ENCODE results near the gene DENND2D.
A peak's percentile ranks its signal among the peaks of the same experiment; 100 is the strongest.

DENND2D gene

GRCh38 chr1:111192074-111192473 lies 8.4 kb downstream of the DENND2D start:
- intact Hi-C loops (cut with DNase I), result no loop called here

GRCh38 chr1:111191496-111191895 lies 8.9 kb downstream of the DENND2D start:
- intact Hi-C loops (cut with DNase I), result no loop called here
- DNase-seq, result no peak

More at GRCh38 chr1:111192074-111192473, 8.4 kb downstream of the DENND2D start:
- no peak for DNase-seq

GRCh38 chr1:111190931-111191451 lies 9.5 kb downstream of the DENND2D start:
- DNase-seq, result no peak
- intact Hi-C loops (cut with DNase I), result no loop called here

GRCh38 chr1:111184663-111185062 lies 15.8 kb downstream of the DENND2D start:
- intact Hi-C loops (cut with DNase I), result no loop called here
- no peak for DNase-seq

GRCh38 chr1:111183308-111184069 lies 17.0 kb downstream of the DENND2D start:
- DNase-seq, result no peak
- intact Hi-C loops (cut with DNase I), result no loop called here

DNA sequence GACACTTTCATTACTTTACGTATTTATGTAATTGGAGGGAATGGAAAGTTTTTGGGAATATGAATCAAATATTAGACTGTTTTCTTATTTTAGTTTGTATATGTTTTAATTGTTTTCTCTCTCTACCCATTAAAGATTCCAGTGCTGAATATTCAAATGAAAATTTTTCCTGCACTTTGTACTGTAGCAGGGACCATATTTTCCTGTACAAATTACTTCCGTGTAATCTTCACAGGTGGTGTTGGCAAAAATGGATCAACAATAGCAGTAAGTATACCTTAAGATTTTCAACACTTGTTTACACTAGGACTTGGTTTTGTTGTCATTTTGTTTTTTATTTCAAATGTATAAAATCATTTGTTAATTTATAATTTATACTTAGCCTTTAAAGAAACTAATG lies 18.4 kb downstream of the DENND2D start:
- intact Hi-C loops (cut with DNase I), result no loop called here
- no peak for DNase-seq

DNA sequence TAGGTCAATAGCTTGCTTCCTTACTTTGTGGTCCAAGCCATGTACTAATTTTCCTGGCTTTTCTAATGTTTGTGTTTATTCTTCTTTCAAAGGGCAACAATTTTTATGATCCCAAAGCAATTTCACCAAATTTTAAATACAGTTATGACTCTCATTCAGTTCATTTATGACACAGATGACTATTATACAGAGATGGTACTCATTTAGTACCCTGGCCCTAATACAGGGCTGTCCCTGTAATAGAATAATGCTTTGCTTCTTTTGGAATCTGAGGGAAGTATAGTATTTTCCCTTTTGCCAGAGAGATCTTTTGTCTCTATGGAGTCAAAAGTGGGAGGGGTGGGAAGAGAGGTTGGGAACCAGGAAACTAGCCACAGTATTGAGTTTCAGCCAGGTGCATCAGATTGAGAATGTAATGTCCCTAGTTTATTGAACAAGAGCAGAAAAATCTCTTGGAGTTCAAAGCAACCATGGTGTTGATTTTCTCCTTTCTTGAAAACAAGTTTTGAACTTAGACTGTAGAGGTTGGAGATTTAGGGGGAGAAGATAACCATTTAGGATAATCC lies 20.4 kb downstream of the DENND2D start:
- intact Hi-C loops (cut with DNase I), result no loop called here
- DNase-seq, result no peak

GRCh38 chr1:111176678-111177077 lies 23.8 kb downstream of the DENND2D start:
- no peak for DNase-seq
- intact Hi-C loops (cut with DNase I), result no loop called here

DNA sequence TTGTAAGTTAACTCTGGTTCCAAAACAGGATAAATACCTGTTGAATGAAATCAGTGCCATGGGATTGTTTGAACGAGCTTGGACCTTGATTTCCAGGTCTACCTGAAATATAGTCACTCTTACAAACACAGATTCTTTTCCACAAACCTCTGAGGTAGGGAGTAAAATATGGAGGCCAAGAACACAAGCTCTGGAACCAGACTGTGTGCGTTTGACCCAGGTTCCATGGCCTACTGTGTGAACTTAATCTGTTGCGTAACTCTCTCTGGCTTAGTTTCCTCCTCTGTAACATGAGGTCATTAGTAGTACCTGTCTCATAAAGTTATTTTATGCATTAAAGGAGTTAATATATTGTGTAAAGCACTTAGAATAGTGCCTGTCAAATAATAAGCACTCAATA lies 25.1 kb downstream of the DENND2D start:
- DNase-seq, result no peak
- intact Hi-C loops (cut with DNase I), result no loop called here

DNA sequence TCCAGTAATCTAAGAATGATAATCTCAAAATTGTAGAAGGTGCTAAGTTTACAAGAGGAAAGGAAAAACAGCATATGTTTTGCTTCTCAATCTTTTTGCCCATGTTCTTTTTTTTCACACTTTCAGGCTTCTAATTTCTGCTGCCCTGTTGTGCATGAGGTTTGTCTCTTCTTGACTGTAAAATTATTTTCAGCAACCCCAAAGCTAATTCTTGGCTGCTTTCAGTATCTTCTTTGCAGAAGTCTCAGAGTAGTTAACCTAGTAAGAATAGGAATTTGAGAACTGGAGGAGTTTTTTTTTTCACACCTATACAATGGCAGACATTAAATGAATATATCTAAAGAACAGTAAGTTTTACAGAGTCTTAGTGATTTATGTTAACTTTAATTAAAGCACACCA lies 26.4 kb downstream of the DENND2D start:
- intact Hi-C loops (cut with DNase I), result no loop called here
- DNase-seq, result no peak

DNA sequence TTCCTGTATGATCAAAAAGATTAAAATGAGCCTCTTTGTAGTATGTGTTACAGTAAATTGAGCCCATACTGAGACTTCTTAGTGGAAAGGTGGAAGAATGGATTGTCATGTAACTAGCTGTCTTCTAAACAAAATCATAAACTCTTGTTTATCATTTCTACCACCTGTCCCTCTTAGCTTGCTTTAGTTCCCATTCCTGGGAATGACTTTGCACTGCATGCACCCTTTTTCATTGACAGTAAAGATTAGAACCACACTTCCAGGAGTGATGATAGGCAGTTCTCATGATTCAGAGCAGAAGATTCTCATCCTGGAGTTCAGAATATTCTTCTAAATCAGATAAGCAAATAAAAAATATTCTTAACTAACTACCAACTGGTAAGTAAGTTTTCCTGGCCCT lies 28.0 kb downstream of the DENND2D start:
- intact Hi-C loops (cut with DNase I), result no loop called here
- no peak for DNase-seq

GRCh38 chr1:111164151-111164550 lies 36.3 kb downstream of the DENND2D start:
- peak in 2 of 42 donors; percentile 3 to 13 for DNase-seq
- intact Hi-C loops (cut with DNase I), result no loop called here

- DNase-seq, result no peak
Observed at GRCh38 chr1:111163363-111163762, 37.1 kb downstream of the DENND2D start.

DNA sequence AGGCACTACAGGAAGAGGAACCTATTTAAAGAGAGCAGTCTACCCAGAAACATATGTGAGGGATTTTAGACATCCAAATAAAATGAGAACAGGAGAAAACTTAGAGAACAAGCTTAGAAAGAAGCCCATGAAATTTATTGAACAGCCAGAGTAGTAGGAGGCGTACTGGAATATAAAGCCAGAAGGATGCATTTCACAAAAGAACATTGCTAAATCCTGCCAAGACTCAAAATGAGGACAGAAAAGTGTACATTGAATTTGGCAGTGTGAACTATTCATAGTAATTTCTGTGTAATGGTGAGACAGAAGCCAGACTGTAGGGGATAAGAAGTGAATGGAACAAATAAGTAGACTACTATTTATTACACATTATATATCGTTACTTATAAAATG lies 38.0 kb downstream of the DENND2D start:
- no peak for DNase-seq
- intact Hi-C loops (cut with DNase I), result no loop called here

More at GRCh38 chr1:111163363-111163762, 37.1 kb downstream of the DENND2D start:
- intact Hi-C loops (cut with DNase I), result no loop called here

DNA sequence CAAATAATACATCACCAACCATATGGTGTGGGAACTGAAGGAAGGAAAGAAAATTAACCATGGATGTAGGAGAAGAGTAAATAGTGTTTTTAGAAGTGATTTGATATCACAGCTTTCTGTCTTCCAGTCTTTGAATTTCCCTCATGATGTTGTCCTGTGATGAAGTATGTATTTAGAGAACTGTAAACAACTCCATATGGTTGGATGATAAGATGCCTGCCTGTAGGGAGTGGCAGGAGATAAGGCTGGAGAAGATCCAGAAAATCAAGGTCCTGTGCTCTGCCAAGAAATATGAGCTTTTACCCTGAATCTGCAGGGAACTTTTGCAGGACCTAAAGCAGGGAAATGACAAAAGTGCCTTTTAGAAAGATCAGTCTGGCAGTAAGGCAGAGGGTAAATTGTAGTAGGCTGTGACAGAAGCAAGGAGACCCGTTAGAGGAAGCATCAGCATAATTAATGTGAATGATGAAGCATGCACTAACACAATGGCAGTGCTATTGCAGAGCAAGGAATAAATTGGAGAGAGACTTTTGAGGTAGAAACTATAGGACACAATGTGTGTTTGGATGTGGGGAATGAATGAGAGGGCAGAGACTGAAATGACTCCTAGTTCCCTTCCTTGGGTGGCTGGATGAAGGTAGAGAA lies 38.5 kb downstream of the DENND2D start:
- intact Hi-C loops (cut with DNase I), result no loop called here
- DNase-seq, result no peak

DNA sequence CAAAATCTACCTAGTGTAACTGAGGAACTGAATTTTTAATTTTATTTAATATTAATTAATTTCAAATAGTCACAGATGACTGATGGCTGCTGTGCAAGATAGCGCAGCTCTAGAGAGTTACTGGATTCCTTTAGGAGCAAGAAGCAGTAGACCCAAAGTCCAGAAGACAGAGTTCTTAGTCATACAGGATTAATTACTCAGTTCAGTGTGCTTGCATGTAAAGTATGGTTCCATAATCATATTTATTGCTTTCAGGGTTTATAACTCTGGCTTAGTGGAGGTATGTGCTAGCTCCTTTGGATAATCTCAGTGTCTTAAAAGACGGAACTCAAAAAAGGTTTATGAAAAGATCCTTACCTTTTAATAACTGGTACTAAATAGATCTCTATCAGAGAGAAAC lies 43.0 kb downstream of the DENND2D start:
- no peak for DNase-seq
- intact Hi-C loops (cut with DNase I), result no loop called here

- intact Hi-C loops (cut with DNase I), result no loop called here
Observed at GRCh38 chr1:111154021-111154999, 46.1 kb downstream of the DENND2D start.

GRCh38 chr1:111151838-111152237 lies 48.6 kb downstream of the DENND2D start:
- intact Hi-C loops (cut with DNase I), result no loop called here
- no peak for DNase-seq

More at GRCh38 chr1:111154021-111154999, 46.1 kb downstream of the DENND2D start:
- DNase-seq, result no peak

- intact Hi-C loops (cut with DNase I), result loop anchor here (10.0 kb wide), 1 partner anchor 184 kb away; the partner anchor contains the start of gene LRIF1
- no peak for DNase-seq
Observed at GRCh38 chr1:111148376-111148881, 52.0 kb downstream of the DENND2D start.
